NCI-H1105 (cell line): ENCODE measurements around the gene RELA.
A peak's percentile ranks its signal among the peaks of the same experiment; 100 is the strongest.
"Not testable (repeated sequence)": the region's sequence is repeated elsewhere in the genome, so short reads cannot be mapped to it uniquely, and the experiment has no call there.

Source experiments
- DNase-seq: peaks from one replicate; lab custom pipeline; 2025; lab: John Stamatoyannopoulos, UW

The RELA gene

GRCh38 chr11:65672180-65672860, 9.6 kb upstream of the RELA start:
- no peak for DNase-seq

- no peak for DNase-seq
These were observed 1.0 kb upstream of the RELA start for GRCh38 chr11:65663639-65664200.

- no peak for DNase-seq
These were observed 393 bp downstream of the RELA start for GRCh38 chr11:65662247-65662798.

- no peak for DNase-seq
These were observed 993 bp downstream of the RELA start for GRCh38 chr11:65661599-65662246.

GRCh38 chr11:65660908-65661307, 1.8 kb downstream of the RELA start:
- DNase-seq: not testable (repeated sequence)

- no peak for DNase-seq
These were observed 2.7 kb downstream of the RELA start for GRCh38 chr11:65660038-65660437.

- no peak for DNase-seq
These were observed 4.3 kb downstream of the RELA start for GRCh38 chr11:65658174-65659021.

- no peak for DNase-seq
These were observed 5.3 kb downstream of the RELA start for GRCh38 chr11:65657426-65657825.

- DNase-seq: no peak
These were observed 7.0 kb downstream of the RELA start for GRCh38 chr11:65655570-65656332.

GRCh38 chr11:65654375-65655349, 8.1 kb downstream of the RELA start:
- DNase-seq: no peak

- DNase-seq: no peak
These were observed 9.2 kb downstream of the RELA start for GRCh38 chr11:65653229-65654225.

GRCh38 chr11:65652511-65653228, 10.0 kb downstream of the RELA start:
- DNase-seq: peak; percentile 90

GRCh38 chr11:65651589-65652510, 10.9 kb downstream of the RELA start:
- no peak for DNase-seq

GRCh38 chr11:65651339-65651588, 11.5 kb downstream of the RELA start:
- DNase-seq: no peak

GRCh38 chr11:65650547-65651338, 12.0 kb downstream of the RELA start:
- no peak for DNase-seq

- DNase-seq: no peak
These were observed 12.8 kb downstream of the RELA start for GRCh38 chr11:65649656-65650546.
